HepG2 (cell line): Measurements from ENCODE around the gene DSG2. TPM values are rescaled to one million over a fixed set of nuclear protein-coding genes. Genes with fewer than 3 reads are reported as not detected.

Source experiments
- GLMP ChIP-seq: sonication (generic); formaldehyde crosslinking; IDR thresholded peaks from 2 replicates; pipeline ENCODE4 v1.9.0; 2021; ENCODE audit warnings: missing genetic modification reagents, mild to moderate bottlenecking, borderline replicate concordance
- HMG20A ChIP-seq: IDR thresholded peaks from 2 replicates; pipeline ENCODE4 v1.6.1; 2016; ENCODE audit warnings: borderline replicate concordance
- HNF4A ChIP-seq: sonication (generic); formaldehyde crosslinking; IDR thresholded peaks from 2 replicates; pipeline ENCODE4 v1.4.0; 2020; ENCODE audit warnings: missing genetic modification reagents
- MEIS1 ChIP-seq: sonication (generic); formaldehyde crosslinking; IDR thresholded peaks from 2 replicates; pipeline ENCODE4 v1.9.0; 2021; ENCODE audit warnings: mild to moderate bottlenecking, missing genetic modification reagents, moderate library complexity, borderline replicate concordance
- MIER3 ChIP-seq: IDR thresholded peaks from 2 replicates; pipeline ENCODE4 v1.6.1; 2016; ENCODE audit warnings: missing compliant biosample characterization, borderline replicate concordance
- NFKBIZ ChIP-seq: IDR thresholded peaks from 2 replicates; pipeline ENCODE4 v1.6.1; 2018; ENCODE audit warnings: missing genetic modification reagents, missing compliant biosample characterization
- ZKSCAN8 ChIP-seq: IDR thresholded peaks from 2 replicates; pipeline ENCODE4 v1.6.1; 2016; ENCODE audit warnings: borderline replicate concordance, missing genetic modification reagents, missing compliant biosample characterization
- ZNF770 ChIP-seq: sonication (generic); formaldehyde crosslinking; IDR thresholded peaks from 2 replicates; pipeline ENCODE4 v1.5.0; 2020; ENCODE audit warnings: mild to moderate bottlenecking, missing genetic modification reagents
- ZNF800 ChIP-seq: sonication (generic); formaldehyde crosslinking; IDR thresholded peaks from 2 replicates; pipeline ENCODE4 v1.4.0; 2020; ENCODE audit warnings: missing genetic modification reagents
- polyA plus RNA-seq, 8 experiments: library from polyadenylated mRNA; depleted of rRNA in 3 of 8; stranded (reverse) in 7 of 8; unstranded in 1 of 8; fragments of >200 nt; fragmentation: Illumina TruSeq in 4 of 8; extraction: Trizol in 4 of 8; gene quantifications; 2 replicates each; pipeline versions ENCODE4 v1.2.1 to v1.2.3, GENCODE V29; 2011 to 2016; ENCODE audit warnings: low read depth in 4 of 8, missing spikeins in 1 of 8, mixed read lengths in 1 of 8; ENCODE audit not compliant: insufficient read depth in 1 of 8
- total RNA-seq, 5 experiments: library from RNA; depleted of rRNA; stranded (reverse); fragments of >200 nt; fragmentation: Illumina TruSeq; extraction: Trizol; gene quantifications; 2 replicates each; pipeline ENCODE4 v1.2.3, GENCODE V29; 2016; ENCODE audit warnings: low read depth in 1 of 5
- TF ChIP-seq, protein P1 (sequence below): sonication (generic); formaldehyde crosslinking; IDR thresholded peaks from 2 replicates; pipeline ENCODE4 v1.4.0; 2020; ENCODE audit warnings: mild to moderate bottlenecking, missing genetic modification reagents
- TF ChIP-seq, protein P2 (sequence below): sonication (generic); formaldehyde crosslinking; IDR thresholded peaks from 2 replicates; pipeline ENCODE4 v1.5.1; 2020; ENCODE audit warnings: mild to moderate bottlenecking, moderate library complexity, missing genetic modification reagents

DSG2 gene
- total and polyA plus RNA-seq, 2 of the 13 experiments (the other 11 are each of a cell fraction or from before 2014, with no cell fraction given) = 23.3 to 66.7 TPM

DNA sequence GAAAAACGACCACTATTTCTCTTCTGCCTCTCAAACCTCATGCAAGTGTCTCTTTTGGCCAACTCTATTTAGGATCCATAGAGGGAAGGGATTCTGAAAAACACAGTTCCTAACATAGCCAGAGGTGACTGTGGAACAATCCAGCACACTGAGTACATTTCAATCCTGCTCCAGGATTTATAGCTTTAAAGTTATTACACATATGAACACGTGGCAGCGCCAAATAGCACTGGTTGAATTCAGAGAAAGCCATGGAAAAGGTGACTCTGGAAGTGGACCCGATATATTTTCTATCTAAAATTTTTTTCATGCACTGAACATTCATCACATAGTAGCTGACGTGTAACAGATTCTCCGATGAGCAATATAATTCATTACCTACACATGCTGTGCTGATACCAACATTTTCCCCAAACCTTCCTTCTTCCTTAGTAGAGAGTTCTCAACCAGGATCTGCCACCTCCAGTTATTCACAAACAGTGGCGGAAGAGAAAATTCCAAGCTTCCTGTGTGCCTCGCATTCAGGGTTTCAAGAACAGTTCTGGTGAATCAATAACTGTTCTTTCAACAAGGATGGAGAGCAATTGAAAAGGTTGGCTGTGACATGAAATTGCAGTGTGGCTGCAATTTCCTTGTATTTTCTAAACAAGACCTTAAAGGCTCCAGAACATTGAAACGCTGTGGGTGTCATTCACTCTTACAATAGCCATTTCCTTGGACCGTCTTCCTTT, 68.0 kb downstream of the DSG2 start (continued):
- TF ChIP-seq ZNF770 (CRISPR knock-in tag) (no peak), GLMP (no peak), NFKBIZ (CRISPR knock-in tag) (no peak), HMG20A (CRISPR knock-in tag) (0 out of 2 replicates have a peak, but pooled peaks have one; percentile 23), ZKSCAN8 (CRISPR knock-in tag) (peak; percentile 29; the same call in 1 of the 2 replicates), ZNF800 (CRISPR knock-in tag) (no peak), MEIS1 (no peak), MIER3 (CRISPR knock-in tag) (no peak), HNF4A (CRISPR knock-in tag) (peak; percentile 27; the same call in 1 of the 2 replicates)
- TF ChIP-seq, protein P1, sequence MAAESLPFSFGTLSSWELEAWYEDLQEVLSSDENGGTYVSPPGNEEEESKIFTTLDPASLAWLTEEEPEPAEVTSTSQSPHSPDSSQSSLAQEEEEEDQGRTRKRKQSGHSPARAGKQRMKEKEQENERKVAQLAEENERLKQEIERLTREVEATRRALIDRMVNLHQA (CRISPR knock-in tag) = no peak
- TF ChIP-seq, protein P2, sequence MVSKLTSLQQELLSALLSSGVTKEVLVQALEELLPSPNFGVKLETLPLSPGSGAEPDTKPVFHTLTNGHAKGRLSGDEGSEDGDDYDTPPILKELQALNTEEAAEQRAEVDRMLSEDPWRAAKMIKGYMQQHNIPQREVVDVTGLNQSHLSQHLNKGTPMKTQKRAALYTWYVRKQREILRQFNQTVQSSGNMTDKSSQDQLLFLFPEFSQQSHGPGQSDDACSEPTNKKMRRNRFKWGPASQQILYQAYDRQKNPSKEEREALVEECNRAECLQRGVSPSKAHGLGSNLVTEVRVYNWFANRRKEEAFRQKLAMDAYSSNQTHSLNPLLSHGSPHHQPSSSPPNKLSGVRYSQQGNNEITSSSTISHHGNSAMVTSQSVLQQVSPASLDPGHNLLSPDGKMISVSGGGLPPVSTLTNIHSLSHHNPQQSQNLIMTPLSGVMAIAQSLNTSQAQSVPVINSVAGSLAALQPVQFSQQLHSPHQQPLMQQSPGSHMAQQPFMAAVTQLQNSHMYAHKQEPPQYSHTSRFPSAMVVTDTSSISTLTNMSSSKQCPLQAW (CRISPR knock-in tag) = peak; percentile 46; the same call in 1 of the 2 replicates
